GM12892 (cell line): ENCODE data around the gene SAE1.

Source experiments
- POLR2A ChIP-seq: IDR thresholded peaks from 2 replicates; pipeline ENCODE4 v1.6.1; 2011; ENCODE audit warnings: low read depth, low read length, control low read depth
- POLR2AphosphoS5 ChIP-seq: IDR thresholded peaks from 2 replicates; pipeline ENCODE4 v1.6.1; 2011; ENCODE audit warnings: low read depth, low read length, control low read depth

DNA sequence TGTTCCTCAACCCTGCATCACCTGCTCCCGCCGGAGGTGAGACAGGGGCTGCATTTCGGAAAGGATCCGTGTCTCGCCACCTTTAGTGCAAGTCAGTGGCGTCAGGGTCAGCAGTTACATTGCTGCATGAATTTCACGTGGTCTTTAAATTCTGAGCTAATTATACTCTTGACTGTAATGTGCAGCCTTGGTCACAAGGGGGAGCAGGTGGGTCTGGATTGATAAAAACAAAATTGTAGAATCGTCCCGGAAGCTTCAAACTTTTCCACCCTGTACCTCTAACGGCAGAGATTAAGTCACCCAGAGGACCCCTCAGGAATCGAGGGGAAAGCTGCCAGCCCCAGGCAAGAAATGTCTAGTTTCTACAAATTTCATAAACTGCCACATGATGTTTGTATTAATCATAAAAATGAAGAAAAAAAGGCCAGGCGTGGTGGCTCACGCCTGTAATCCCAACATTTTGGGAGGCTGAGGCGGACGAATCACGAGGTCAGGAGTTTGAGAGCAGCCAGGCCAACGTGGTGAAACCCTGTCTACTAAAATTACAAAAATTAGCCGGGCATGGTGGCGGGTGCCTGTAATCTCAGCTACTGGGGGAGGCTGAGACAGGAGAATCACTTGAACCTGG is 80.2 kb downstream of the SAE1 start:
- no peak for TF ChIP-seq POLR2A
- no peak for TF ChIP-seq POLR2AphosphoS5
